Neuronal stem cell (in vitro differentiated cells): ENCODE measurements around the gene PSKH1.

Experiments used
- DNase-seq: peaks from one replicate; pipeline ENCODE4 v3.0.0-alpha.2; 2013; ENCODE audit warnings: low spot score
- H2AFZ ChIP-seq: one replicate; pipeline ENCODE4 v1.6.1; 2013; ENCODE audit warnings: mild to moderate bottlenecking, low read length, inconsistent platforms
- H2AK5ac ChIP-seq: 2 replicates; pipeline ENCODE4 v1.6.1; 2013; ENCODE audit warnings: low read depth, mild to moderate bottlenecking, inconsistent platforms, low read length, moderate library complexity, mixed read lengths
- H2BK120ac ChIP-seq: 2 replicates; pipeline ENCODE4 v1.6.1; 2013; ENCODE audit warnings: low read depth, mild to moderate bottlenecking, inconsistent platforms, low read length, moderate library complexity, mixed read lengths
- H2BK12ac ChIP-seq: one replicate; pipeline ENCODE4 v1.6.1; 2013; ENCODE audit warnings: low read length, inconsistent platforms
- H2BK15ac ChIP-seq: 2 replicates; pipeline ENCODE4 v1.6.1; 2013; ENCODE audit warnings: mild to moderate bottlenecking, low read length, inconsistent platforms, mixed read lengths
- H2BK5ac ChIP-seq: one replicate; pipeline ENCODE4 v1.6.1; 2013; ENCODE audit warnings: inconsistent platforms, mild to moderate bottlenecking, low read length, moderate library complexity
- H3K14ac ChIP-seq: one replicate; pipeline ENCODE4 v1.6.1; 2013; ENCODE audit warnings: low read length, inconsistent platforms
- H3K18ac ChIP-seq: 2 replicates; pipeline ENCODE4 v1.6.1; 2013; ENCODE audit warnings: low read length, inconsistent platforms
- H3K23ac ChIP-seq: 2 replicates; pipeline ENCODE4 v1.6.1; 2013; ENCODE audit warnings: low read depth, mild to moderate bottlenecking, mixed read lengths, low read length, inconsistent platforms; ENCODE audit not compliant: poor library complexity
- H3K27ac ChIP-seq: replicated peaks from 3 replicates; pipeline ENCODE4 v1.5.1; 2013; ENCODE audit warnings: low read length, inconsistent platforms
- H3K27me3 ChIP-seq, 3 experiments: 2 replicates each; pipeline ENCODE4 v1.6.1; 2013; ENCODE audit warnings: low read length in 3 of 3, mild to moderate bottlenecking in 2 of 3, inconsistent platforms in 1 of 3, low read depth in 1 of 3, mixed read lengths in 1 of 3, moderate library complexity in 1 of 3; ENCODE audit not compliant: control insufficient read depth in 3 of 3, insufficient read depth in 3 of 3
- H3K36me3 ChIP-seq, 2 donors: replicated peaks in 1 of 2; 2 replicates each; pipeline ENCODE4 v1.6.1; 2013; ENCODE audit warnings: low read length in 2 of 2; ENCODE audit not compliant: control insufficient read depth in 2 of 2, insufficient read depth in 2 of 2
- H3K4ac ChIP-seq: 2 replicates; pipeline ENCODE4 v1.6.1; 2013; ENCODE audit warnings: inconsistent platforms, mild to moderate bottlenecking, low read length, moderate library complexity
- H3K4me1 ChIP-seq, 2 donors: 1 replicate in 1 of 2; 2 replicates in 1 of 2; pipeline ENCODE4 v1.6.1; 2013; ENCODE audit warnings: low read length in 2 of 2, low read depth in 1 of 2; ENCODE audit not compliant: control insufficient read depth in 2 of 2, insufficient read depth in 1 of 2
- H3K4me2 ChIP-seq: one replicate; pipeline ENCODE4 v1.6.1; 2013; ENCODE audit warnings: mild to moderate bottlenecking, low read length, inconsistent platforms; ENCODE audit not compliant: insufficient read depth, poor library complexity, severe bottlenecking
- H3K4me3 ChIP-seq, 2 donors: 2 replicates each; pipeline ENCODE4 v1.5.1; 2013; ENCODE audit warnings: low read length in 2 of 2, mild to moderate bottlenecking in 2 of 2, inconsistent platforms in 1 of 2, moderate library complexity in 1 of 2
- H3K79me1 ChIP-seq: one replicate; pipeline ENCODE4 v1.6.1; 2013; ENCODE audit warnings: low read depth, mild to moderate bottlenecking, inconsistent platforms, low read length, moderate library complexity
- H3K9ac ChIP-seq: one replicate; pipeline ENCODE4 v1.6.1; 2013; ENCODE audit warnings: mild to moderate bottlenecking, low read depth, low read length, inconsistent platforms; ENCODE audit not compliant: poor library complexity
- H3K9me3 ChIP-seq, 2 donors: replicated peaks in 1 of 2; 2 replicates each; pipeline versions ENCODE3 to v1.6.1; 2013; ENCODE audit warnings: low read length in 2 of 2, mild to moderate bottlenecking in 2 of 2, inconsistent platforms in 1 of 2, low read depth in 1 of 2, mixed read lengths in 1 of 2, moderate library complexity in 1 of 2; ENCODE audit not compliant: control insufficient read depth in 2 of 2, insufficient read depth in 1 of 2
- H4K8ac ChIP-seq: one replicate; pipeline ENCODE4 v1.6.1; 2013; ENCODE audit warnings: low read depth, mild to moderate bottlenecking, inconsistent platforms, low read length, moderate library complexity
- H4K91ac ChIP-seq: one replicate; pipeline ENCODE4 v1.6.1; 2013; ENCODE audit warnings: low read length, low read depth, mild to moderate bottlenecking, inconsistent platforms; ENCODE audit not compliant: poor library complexity
- WGBS, 2 donors: extraction: QIAGEN DNeasy Blood & Tissue Kit; methylation state at CpG; one replicate each; pipeline ENCODE4 v1.1.7; 2013; ENCODE audit warnings: missing lambda C conversion rate in 2 of 2, mixed read lengths in 1 of 2; ENCODE audit not compliant: insufficient read length in 2 of 2, insufficient replicate concordance in 1 of 2; ENCODE audit errors: extremely low coverage in 2 of 2; 5-methylcytosine and 5-hydroxymethylcytosine counted together

Gene PSKH1

GRCh38 chr16:67963662-67964321 is 70.7 kb downstream of the PSKH1 start:
- no peak for DNase-seq
- no CpG with 5 or more reads among the region's 32 CpGs for WGBS, 2 donors

DNA sequence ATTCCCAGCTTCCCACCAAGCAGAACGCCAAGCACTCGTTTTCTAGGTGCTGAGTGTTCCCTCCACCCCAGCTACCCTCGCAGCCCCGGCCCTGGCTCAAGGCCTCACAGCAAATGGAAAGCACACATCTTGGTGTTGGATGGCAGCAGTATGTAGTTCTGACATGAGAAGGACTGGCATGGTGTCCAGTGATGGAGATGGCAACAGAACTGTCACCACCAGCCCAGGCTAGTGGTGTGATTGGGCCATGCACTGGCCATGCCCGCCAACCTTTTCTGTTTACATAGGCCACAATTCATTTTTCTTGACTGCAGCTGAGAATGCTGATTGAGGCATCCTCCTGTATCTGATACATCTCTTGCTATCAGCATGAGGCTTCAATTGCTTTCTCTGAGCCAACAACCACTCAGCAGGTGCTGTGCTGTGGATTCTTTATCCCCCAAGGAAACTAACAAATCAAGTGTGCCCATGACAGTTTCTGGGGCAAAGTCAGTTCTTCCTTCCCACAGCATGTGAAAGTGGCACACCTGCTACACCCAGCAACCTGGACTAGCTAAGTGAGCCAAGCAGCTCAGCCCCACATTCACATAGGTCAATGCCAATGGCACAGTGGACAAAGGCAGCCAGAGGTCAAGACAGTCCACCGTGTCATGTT is 71.5 kb downstream of the PSKH1 start:
- no CpG with 5 or more reads among the region's 6 CpGs for WGBS, 2 donors
- Histone ChIP-seq H2AFZ (no peak overlapping the region), H3K4ac (no peak overlapping the region), H3K27ac (no peak overlapping the region), H3K9ac (peak overlapping the region; percentile 22), H3K4me2 (no peak overlapping the region), H3K18ac (peak overlapping the region; percentile 57), H3K36me3 (peaks cover 35 to 42% of the 10 kb centered on the region in 2 donors), H3K4me3 (peak overlapping the region in 1 of 2 donors; percentile 12), H2BK12ac (no peak overlapping the region), H3K27me3 (peaks cover 0 to 2% (median 0%) of the 10 kb centered on the region in 3 experiments), H4K8ac (no peak overlapping the region), H3K23ac (peak overlapping the region; percentile 36), H2BK120ac (no peak overlapping the region), H2BK5ac (no peak overlapping the region), H3K9me3 (no peaks in the 10 kb centered on the region), H2AK5ac (no peak overlapping the region), H3K79me1 (peaks cover 20% of the 10 kb centered on the region), H2BK15ac (no peak overlapping the region), H4K91ac (peak overlapping the region; percentile 16), H3K14ac (no peak overlapping the region), H3K4me1 (peaks cover 20 to 27% of the 10 kb centered on the region in 2 donors)
- DNase-seq = no peak

More at GRCh38 chr16:67963662-67964321, 70.7 kb downstream of the PSKH1 start:
- Histone ChIP-seq H3K79me1 (peaks cover 22% of the 10 kb centered on the region), H2AFZ (no peak overlapping the region), H3K27me3 (peaks cover 0 to 2% (median 0%) of the 10 kb centered on the region in 3 experiments), H2BK12ac (no peak overlapping the region), H3K27ac (no peak overlapping the region), H3K9me3 (no peaks in the 10 kb centered on the region), H3K23ac (peak overlapping the region; percentile 81), H3K9ac (peak overlapping the region; percentile 22), H2BK5ac (no peak overlapping the region), H3K14ac (no peak overlapping the region), H2AK5ac (no peak overlapping the region), H4K91ac (peak overlapping the region; percentile 6), H3K4me3 (no peak overlapping the region), H3K4me2 (no peak overlapping the region), H2BK15ac (no peak overlapping the region), H3K4me1 (peaks cover 20 to 24% of the 10 kb centered on the region in 2 donors), H2BK120ac (no peak overlapping the region), H3K36me3 (peaks cover 43 to 49% of the 10 kb centered on the region in 2 donors), H3K4ac (no peak overlapping the region), H3K18ac (peak overlapping the region; percentile 8), H4K8ac (no peak overlapping the region)

DNA sequence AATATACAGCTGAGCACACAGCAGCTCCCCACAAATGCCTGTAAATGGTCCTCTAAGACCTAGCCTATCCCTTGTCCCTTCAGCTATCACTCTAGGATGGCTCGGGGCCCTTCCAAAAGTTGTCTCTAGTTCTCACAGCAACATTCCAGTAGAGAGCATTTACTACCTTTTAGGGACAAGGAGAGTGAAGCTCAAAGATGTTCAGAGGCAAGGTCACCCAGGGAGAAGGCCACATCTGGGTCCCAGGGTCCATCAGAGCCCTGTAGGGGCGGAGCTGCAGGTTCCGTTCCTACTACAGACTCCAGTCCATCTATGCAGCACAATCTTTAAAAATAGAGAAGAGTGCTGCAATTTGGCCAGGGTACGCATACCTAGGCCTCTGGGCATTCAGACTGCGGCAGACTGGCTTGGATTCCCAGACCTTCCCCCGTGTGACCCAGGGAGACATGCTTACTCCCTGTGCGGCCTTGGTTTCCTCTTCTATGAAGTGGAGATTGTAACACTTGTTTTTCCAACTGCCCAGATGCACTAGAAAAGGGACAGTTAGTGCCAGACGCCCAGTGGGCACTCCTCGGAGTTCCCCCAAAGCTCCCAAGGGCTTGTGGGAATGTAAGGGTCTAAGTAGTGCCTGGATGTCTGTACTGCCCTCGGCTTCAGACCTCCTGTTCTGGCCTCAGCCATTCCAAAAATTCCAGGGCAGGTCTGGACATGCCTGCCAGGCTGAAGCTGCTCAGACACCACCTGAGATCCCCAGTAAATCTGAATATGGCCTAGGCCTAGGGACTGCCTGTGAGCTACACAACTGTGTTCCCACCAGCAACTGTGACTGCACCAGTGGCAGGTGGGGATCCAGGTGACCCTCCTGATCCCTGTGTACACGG is 72.9 kb downstream of the PSKH1 start:
- Histone ChIP-seq H2AFZ (no peak overlapping the region), H2BK12ac (no peak overlapping the region), H3K27ac (peak overlapping the region; percentile 20), H3K9me3 (no peaks in the 10 kb centered on the region), H3K14ac (no peak overlapping the region), H2BK15ac (no peak overlapping the region), H3K36me3 (peaks cover 23 to 29% of the 10 kb centered on the region in 2 donors), H2AK5ac (no peak overlapping the region), H2BK120ac (no peak overlapping the region), H3K79me1 (peaks cover 20% of the 10 kb centered on the region), H3K4me1 (peaks cover 20 to 28% of the 10 kb centered on the region in 2 donors), H3K4ac (no peak overlapping the region), H3K4me2 (no peak overlapping the region), H4K8ac (no peak overlapping the region), H2BK5ac (no peak overlapping the region), H3K23ac (no peak overlapping the region), H3K4me3 (peak overlapping the region in 1 of 2 donors; percentile 56), H3K27me3 (no peaks in the 10 kb centered on the region), H4K91ac (no peak overlapping the region), H3K9ac (peak overlapping the region; percentile 75), H3K18ac (peak overlapping the region; percentile 0)
- no peak for DNase-seq
- WGBS, 2 donors = no CpG with 5 or more reads among the region's 11 CpGs
